ENCODE measurements around the gene GLG1.
"Not testable (repeated sequence)": the region's sequence is repeated elsewhere in the genome, so short reads cannot be mapped to it uniquely, and the experiment has no call there.

Gene GLG1

DNA sequence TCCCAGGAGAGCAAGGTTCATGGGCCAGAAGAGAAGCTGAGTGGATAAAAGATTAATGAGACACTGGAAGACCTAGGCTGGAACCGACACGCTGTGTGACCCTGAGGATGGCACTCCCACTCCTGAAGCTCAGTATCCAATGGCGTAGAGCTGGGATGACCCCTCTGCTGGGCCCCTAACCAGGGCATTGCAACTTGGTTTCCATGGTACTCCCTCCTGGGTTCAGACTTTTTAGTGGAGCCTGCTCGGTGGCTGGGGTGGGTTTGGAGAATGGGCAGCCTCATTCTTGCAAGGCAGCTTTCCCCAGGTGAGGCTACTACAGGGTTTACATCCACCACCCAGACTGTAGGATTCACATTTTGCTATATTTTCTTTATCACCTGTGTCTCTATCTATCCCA, 183.2 kb downstream of the GLG1 start:
- H3K4me1 ChIP-seq (ENCODE audit: insufficient read depth, low read length); H3K9me3 ChIP-seq (ENCODE audit: control insufficient read depth, insufficient read depth, low read length); H3K36me3 ChIP-seq (ENCODE audit: insufficient read depth, low read length); H3K9ac ChIP-seq (ENCODE audit: low read depth, low read length): not testable (repeated sequence)

DNA sequence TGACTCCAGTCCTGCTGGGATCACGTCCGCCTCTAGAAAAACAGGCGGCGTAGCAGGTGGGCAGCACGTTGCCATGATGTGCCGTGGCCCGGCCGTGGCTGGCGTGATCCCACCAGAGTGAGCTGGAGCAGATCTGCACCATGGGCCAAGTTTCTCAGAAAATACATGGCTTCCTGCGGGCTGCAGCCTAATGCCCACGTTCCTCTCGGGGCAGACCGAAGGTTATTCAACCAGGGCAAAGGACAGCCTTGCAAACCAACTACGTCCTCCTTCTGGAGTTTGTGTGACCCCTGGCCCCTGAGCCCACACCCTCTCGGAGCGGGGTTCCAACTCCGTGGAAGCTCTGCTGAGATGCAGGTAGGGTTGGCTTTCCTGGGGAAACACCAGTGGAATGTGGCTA, 184.8 kb downstream of the GLG1 start:
- not testable (repeated sequence) for H3K9me3 ChIP-seq (ENCODE audit: control insufficient read depth, insufficient read depth, low read length); H3K4me1 ChIP-seq (ENCODE audit: insufficient read depth, low read length); H3K36me3 ChIP-seq (ENCODE audit: insufficient read depth, low read length); H3K9ac ChIP-seq (ENCODE audit: low read depth, low read length)

- H3K9me3 ChIP-seq (ENCODE audit: control insufficient read depth, insufficient read depth, low read length); H3K36me3 ChIP-seq (ENCODE audit: insufficient read depth, low read length); H3K9ac ChIP-seq (ENCODE audit: low read depth, low read length); H3K4me1 ChIP-seq (ENCODE audit: insufficient read depth, low read length): not testable (repeated sequence)
Observed at GRCh38 chr16:74421482-74421785, 185.5 kb downstream of the GLG1 start.

GRCh38 chr16:74420612-74421481, 186.1 kb downstream of the GLG1 start, which contains the start of gene CLEC18B:
CLEC18B (minus strand) TSS chr16:74421478; CDS start chr16:74421270, 208 bp downstream.
- not testable (repeated sequence) for H3K9ac ChIP-seq (ENCODE audit: low read depth, low read length); H3K9me3 ChIP-seq (ENCODE audit: control insufficient read depth, insufficient read depth, low read length); H3K4me1 ChIP-seq (ENCODE audit: insufficient read depth, low read length); H3K36me3 ChIP-seq (ENCODE audit: insufficient read depth, low read length)

DNA sequence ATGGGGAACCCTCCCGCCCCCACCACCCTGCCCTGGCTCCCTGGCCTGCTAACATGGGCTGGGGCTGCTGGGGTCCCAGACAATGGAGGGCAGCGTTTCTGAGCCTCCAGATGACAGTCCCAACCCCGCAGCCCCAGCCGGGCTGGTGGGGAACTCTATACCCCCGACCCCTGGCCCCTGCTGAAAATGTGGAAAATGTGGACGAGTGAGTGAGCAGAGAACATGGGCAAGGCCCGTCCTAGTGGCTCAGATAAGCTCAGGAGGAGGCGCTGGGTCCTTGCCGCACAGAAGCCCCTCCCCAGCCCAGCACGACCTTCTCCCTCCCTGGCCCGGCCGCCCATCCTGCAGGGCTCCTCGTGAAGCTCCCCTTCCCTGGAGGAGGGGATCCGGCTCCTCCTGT, 187.1 kb downstream of the GLG1 start:
- not testable (repeated sequence) for H3K9me3 ChIP-seq (ENCODE audit: control insufficient read depth, insufficient read depth, low read length); H3K36me3 ChIP-seq (ENCODE audit: insufficient read depth, low read length); H3K4me1 ChIP-seq (ENCODE audit: insufficient read depth, low read length); H3K9ac ChIP-seq (ENCODE audit: low read depth, low read length)

DNA sequence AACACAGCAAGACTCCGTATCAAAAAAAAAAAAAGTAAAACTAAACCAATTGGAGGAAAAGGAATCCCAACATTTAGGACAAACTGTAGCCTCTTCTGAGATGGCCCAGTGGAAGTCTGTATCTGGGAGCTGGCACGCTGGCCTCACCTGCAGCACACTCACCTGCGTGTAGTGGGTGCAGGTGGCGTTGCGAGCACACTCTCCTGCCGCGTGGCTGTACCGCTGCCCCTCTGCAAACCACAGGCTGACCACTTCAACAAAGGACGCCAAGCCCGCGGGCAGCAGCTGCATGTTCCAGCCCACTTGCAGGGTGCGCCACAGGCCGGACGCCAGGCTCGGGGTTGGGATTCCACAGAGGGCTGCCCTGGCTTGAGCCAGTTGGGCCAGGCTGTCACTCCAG, 189.0 kb downstream of the GLG1 start:
- not testable (repeated sequence) for H3K4me1 ChIP-seq (ENCODE audit: insufficient read depth, low read length); H3K36me3 ChIP-seq (ENCODE audit: insufficient read depth, low read length); H3K9me3 ChIP-seq (ENCODE audit: control insufficient read depth, insufficient read depth, low read length); H3K9ac ChIP-seq (ENCODE audit: low read depth, low read length)

- not testable (repeated sequence) for H3K4me1 ChIP-seq (ENCODE audit: insufficient read depth, low read length); H3K36me3 ChIP-seq (ENCODE audit: insufficient read depth, low read length); H3K9me3 ChIP-seq (ENCODE audit: control insufficient read depth, insufficient read depth, low read length); H3K9ac ChIP-seq (ENCODE audit: low read depth, low read length)
Observed at GRCh38 chr16:74413920-74414319, 193.0 kb downstream of the GLG1 start.

DNA sequence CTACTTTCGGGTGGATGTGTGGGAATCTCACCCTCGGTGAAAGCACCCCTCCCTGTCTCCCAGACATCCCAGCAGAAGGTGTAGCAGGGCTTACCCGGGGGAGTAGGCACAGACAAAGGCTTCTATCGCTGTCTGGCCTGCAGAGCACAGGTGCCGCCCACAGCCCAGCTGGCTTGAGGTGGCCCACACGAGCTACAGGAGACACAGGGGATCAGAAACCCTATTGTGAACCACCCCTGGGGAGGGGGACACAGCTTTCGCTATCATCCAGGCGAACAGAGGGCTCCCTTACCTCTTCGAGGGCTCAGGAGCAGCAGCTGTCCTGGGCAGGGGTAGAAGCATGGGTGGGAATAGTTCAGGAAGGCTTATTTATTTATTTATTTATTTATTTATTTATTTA, 193.4 kb downstream of the GLG1 start:
- H3K36me3 ChIP-seq (ENCODE audit: insufficient read depth, low read length); H3K9me3 ChIP-seq (ENCODE audit: control insufficient read depth, insufficient read depth, low read length); H3K4me1 ChIP-seq (ENCODE audit: insufficient read depth, low read length); H3K9ac ChIP-seq (ENCODE audit: low read depth, low read length): not testable (repeated sequence)

DNA sequence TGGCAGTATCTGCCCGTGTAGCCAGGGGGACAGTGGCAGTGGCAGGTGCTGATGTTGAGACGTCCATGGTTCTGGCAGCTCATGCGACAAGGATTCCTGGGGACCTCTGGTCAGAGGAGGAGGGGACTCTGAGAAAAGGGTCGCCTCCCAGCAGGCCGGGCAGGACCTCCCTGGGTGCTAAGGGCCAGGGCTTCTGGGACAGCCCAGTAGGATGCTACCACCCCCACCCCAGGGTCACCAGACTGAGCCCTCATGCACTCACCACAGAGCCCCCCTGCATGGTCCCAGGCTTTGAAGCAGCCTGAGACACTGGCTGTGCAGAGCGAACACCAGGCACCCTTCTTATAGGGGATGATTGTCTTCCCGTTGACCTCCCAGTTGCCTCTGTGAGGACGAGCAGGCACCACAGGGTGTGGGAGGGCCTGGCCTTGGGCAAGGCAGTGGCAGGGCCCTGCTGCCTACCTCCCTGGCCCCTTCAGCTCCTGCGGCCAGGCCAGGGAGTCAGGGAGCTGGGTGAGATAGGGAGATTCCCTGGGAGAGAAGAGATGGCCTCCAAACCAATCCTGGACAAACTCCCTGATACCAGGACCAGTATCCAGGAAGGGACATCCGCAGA, 194.0 kb downstream of the GLG1 start:
- H3K36me3 ChIP-seq (ENCODE audit: insufficient read depth, low read length); H3K9me3 ChIP-seq (ENCODE audit: control insufficient read depth, insufficient read depth, low read length); H3K9ac ChIP-seq (ENCODE audit: low read depth, low read length); H3K4me1 ChIP-seq (ENCODE audit: insufficient read depth, low read length): not testable (repeated sequence)

DNA sequence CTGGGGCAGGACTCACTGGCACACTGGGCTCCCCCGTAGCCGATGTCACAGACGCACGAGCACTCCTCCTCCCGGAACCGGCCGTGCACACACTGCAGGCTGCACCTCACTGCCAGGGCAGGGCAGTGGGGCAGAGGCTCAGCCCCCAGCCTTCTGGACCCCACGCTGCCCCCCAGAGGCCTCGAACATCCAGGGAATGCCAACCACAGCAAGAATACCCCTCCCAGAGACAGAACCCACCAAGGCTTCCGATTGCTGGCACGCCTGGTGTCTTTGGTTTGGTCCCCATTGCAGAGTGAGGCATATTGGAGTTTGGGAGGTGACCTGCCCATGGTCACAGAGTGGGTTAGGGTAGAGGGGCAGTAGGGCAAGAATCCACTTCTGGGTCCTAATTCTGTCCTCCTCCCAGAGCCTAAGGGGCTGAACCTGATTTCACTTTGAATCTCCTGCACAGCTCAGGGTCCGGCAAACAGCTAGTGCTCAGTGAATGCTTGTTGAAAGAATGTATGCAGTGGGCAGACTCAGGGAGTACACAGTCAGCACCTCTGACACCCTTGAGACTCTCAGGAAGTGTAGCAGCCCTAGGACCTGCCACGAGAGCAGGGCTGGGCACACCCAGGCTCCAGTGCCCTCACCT, 194.7 kb downstream of the GLG1 start:
- not testable (repeated sequence) for H3K36me3 ChIP-seq (ENCODE audit: insufficient read depth, low read length); H3K9ac ChIP-seq (ENCODE audit: low read depth, low read length); H3K4me1 ChIP-seq (ENCODE audit: insufficient read depth, low read length); H3K9me3 ChIP-seq (ENCODE audit: control insufficient read depth, insufficient read depth, low read length)

GRCh38 chr16:74410981-74411380, 195.9 kb downstream of the GLG1 start:
- H3K36me3 ChIP-seq (ENCODE audit: insufficient read depth, low read length); H3K4me1 ChIP-seq (ENCODE audit: insufficient read depth, low read length); H3K9ac ChIP-seq (ENCODE audit: low read depth, low read length); H3K9me3 ChIP-seq (ENCODE audit: control insufficient read depth, insufficient read depth, low read length): not testable (repeated sequence)

DNA sequence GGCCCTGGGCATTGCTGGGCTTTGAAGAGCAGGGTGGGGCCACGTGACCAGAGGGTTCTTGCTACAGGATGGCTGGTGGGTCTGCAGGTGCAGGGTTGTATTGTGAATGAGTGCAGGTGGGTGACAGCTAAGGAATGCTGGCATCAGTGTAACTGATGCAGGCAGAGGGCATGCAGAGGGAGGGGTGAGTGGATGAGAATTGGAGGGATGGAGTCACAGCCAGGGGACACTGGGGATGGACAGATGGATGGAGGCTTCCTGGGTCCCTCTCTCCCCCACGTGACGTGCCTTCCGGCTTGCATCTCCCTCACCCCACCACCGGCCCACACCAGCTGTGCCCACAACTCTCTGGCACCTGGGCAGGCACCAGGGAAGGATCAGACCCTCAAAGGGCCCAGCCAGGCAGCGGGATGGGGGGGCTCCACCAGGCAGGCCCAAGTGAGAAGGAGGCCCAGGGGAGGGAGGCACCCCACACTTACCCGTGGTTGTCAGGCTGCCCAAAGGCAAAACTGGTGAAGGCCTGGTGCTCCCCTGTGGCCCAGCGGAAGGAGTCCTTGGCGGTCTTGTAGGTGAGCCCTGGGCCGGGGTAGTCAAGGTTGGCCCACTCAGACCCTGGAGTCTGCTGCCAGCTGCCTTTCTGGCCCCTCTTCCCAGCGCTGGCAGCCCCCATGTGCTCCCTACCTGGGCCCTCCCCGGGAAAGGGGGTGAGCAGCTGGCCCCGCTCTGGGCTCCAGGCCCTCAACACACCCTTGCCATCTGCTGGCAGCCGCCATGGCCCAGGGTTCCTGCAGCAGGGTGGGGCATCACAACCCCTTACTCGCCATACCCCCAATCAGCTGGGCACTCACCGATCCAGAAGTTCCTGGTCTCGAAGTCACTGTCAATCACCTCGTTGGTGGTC, 196.6 kb downstream of the GLG1 start:
- not testable (repeated sequence) for H3K9ac ChIP-seq (ENCODE audit: low read depth, low read length); H3K36me3 ChIP-seq (ENCODE audit: insufficient read depth, low read length); H3K9me3 ChIP-seq (ENCODE audit: control insufficient read depth, insufficient read depth, low read length); H3K4me1 ChIP-seq (ENCODE audit: insufficient read depth, low read length)

DNA sequence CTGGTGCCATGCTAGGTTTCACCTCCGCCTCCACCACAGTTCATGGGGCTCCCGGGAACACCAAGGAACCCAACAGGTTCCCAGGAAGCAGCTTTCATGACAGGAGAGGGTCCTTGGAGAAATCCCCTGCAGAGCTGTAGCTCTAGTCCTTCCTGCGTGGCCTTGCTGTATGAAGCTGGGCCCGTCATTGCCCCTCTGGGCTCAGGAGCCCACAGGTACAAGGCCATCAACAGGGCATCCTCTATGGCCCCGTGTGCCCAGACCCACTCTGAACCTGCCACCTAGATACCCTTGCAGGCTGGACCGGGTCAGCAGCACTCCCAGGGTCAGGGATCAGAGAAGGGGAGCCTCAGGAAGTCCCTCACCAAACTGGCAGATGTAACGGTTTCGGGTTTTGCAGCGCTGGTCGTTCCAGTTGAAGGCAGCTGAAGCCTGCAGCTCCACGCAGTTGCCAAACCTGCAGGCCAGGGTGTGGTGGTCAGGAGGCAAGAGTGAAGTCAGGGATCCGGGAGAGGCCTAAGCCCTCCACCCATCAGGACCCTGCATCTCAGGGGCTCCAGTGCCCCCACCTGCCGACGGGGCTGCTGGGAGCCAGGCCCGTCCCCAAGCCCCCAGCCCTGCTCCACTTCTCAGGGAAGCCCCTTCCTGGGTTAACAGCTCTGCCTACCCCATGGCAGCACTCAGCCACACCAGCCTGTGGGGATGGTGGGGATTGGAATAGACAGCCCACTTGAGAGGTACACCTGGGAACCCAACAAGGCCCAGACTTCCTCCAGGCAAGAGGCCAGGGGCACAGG, 197.5 kb downstream of the GLG1 start:
- H3K4me1 ChIP-seq (ENCODE audit: insufficient read depth, low read length); H3K36me3 ChIP-seq (ENCODE audit: insufficient read depth, low read length); H3K9me3 ChIP-seq (ENCODE audit: control insufficient read depth, insufficient read depth, low read length); H3K9ac ChIP-seq (ENCODE audit: low read depth, low read length): not testable (repeated sequence)

- H3K4me1 ChIP-seq (ENCODE audit: insufficient read depth, low read length); H3K9me3 ChIP-seq (ENCODE audit: control insufficient read depth, insufficient read depth, low read length); H3K36me3 ChIP-seq (ENCODE audit: insufficient read depth, low read length): not testable (repeated sequence)
- H3K9ac ChIP-seq (ENCODE audit: low read depth, low read length): peak overlapping the region; percentile 24; the same call in 1 of the 2 replicates
Observed at GRCh38 chr16:74407362-74407705, 199.6 kb downstream of the GLG1 start.
